Measurements from ENCODE around the gene LIN52. TPM values are rescaled to one million over a fixed set of nuclear protein-coding genes. Genes with fewer than 3 reads are reported as not detected.

LIN52 gene
- total and polyA plus RNA-seq, 9 donors: 7.9 to 13.5 (median 10.4) TPM

DNA sequence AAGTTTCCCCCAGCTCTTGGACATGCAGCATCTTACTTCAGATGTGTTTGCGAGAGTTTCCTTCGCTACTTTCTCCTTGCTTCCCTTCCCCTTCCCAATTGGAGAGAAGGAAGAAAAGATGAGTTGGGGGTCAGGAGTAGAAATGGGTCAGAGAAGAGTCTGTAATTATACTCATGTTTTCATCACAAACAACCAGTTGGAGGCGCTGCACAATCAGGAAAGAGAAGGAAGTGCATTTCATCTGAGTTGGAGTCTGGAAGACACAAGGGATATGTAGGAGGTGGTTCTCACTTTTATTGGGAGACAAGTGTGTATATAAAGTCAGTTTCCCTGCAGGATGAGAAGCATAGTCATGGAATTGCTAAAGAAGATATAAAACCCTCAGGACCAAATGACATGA lies 123.2 kb downstream of the LIN52 start:
- H3K4me1 ChIP-seq (ENCODE audit: control insufficient read depth, insufficient read depth, low read length): no peaks in the 10 kb centered on the region
- WGBS (ENCODE audit: insufficient coverage): no CpG with 5 or more reads among the region's 3 CpGs
- peaks cover 6% of the 10 kb centered on the region for H3K27me3 ChIP-seq (ENCODE audit: control insufficient read depth, insufficient read depth, low read length)
- H3K27ac ChIP-seq (ENCODE audit: low read length): no peak overlapping the region
- H3K4me3 ChIP-seq (ENCODE audit: low read length): no peak overlapping the region
- H3K9me3 ChIP-seq (replicated peaks; ENCODE audit: control insufficient read depth, low read depth, low read length): no peaks in the 10 kb centered on the region
- no peaks in the 10 kb centered on the region for H3K36me3 ChIP-seq (ENCODE audit: control insufficient read depth, insufficient read depth, low read length)
- no peak for DNase-seq

GRCh38 chr14:74208642-74209041 lies 123.9 kb downstream of the LIN52 start:
- DNase-seq: no peak
- Histone ChIP-seq H3K9me3 (replicated peaks; ENCODE audit: control insufficient read depth, low read depth, low read length) (no peaks in the 10 kb centered on the region), H3K36me3 (ENCODE audit: control insufficient read depth, insufficient read depth, low read length) (no peaks in the 10 kb centered on the region), H3K27me3 (ENCODE audit: control insufficient read depth, insufficient read depth, low read length) (peaks cover 10% of the 10 kb centered on the region), H3K4me1 (ENCODE audit: control insufficient read depth, insufficient read depth, low read length) (no peaks in the 10 kb centered on the region), H3K27ac (ENCODE audit: low read length) (no peak overlapping the region), H3K4me3 (ENCODE audit: low read length) (no peak overlapping the region)
- 67% methylated on average over 7 of the region's 8 CpGs for WGBS (ENCODE audit: insufficient coverage)

DNA sequence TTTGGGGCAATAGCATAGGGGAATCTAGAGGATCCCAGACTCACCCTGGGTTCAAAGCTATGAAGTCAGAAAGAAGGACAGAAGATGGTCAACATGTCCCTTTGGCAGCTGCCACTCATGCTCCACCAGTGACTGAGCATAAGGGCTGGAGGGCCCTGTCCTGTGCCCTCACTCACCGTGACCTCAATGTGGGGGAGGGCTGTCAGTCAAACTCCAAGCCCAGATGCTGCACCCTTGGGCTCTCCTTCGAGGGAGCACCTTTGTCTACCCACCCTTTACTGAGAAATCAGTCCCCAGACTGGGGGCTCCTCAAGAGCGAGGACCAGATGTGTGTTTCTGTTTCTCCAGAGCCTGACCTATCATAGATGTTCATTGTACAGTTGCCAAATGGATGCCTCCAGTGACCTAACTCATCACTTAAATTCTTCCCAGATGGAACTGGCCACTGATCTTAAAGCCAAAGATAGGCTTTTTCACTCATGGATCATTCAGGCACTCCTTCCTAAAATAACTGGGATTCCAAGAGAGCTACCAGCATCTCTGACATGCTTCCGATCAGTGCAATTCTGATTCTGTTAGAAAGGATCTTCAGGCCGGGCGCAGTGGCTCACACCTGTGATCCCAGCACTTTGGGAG lies 127.3 kb downstream of the LIN52 start:
- H3K4me1 ChIP-seq (ENCODE audit: control insufficient read depth, insufficient read depth, low read length): no peaks in the 10 kb centered on the region
- peaks cover 22% of the 10 kb centered on the region for H3K27me3 ChIP-seq (ENCODE audit: control insufficient read depth, insufficient read depth, low read length)
- H3K36me3 ChIP-seq (ENCODE audit: control insufficient read depth, insufficient read depth, low read length): no peaks in the 10 kb centered on the region
- DNase-seq: no peak
- no peaks in the 10 kb centered on the region for H3K9me3 ChIP-seq (replicated peaks; ENCODE audit: control insufficient read depth, low read depth, low read length)
- WGBS (ENCODE audit: insufficient coverage): 42% methylated on average over 2 of the region's 6 CpGs
- H3K4me3 ChIP-seq (ENCODE audit: low read length): no peak overlapping the region
- no peak overlapping the region for H3K27ac ChIP-seq (ENCODE audit: low read length)

- H3K4me1 ChIP-seq (ENCODE audit: control insufficient read depth, insufficient read depth, low read length): peaks cover 3% of the 10 kb centered on the region
- no peak overlapping the region for H3K4me3 ChIP-seq (ENCODE audit: low read length)
- DNase-seq: no peak
- no peaks in the 10 kb centered on the region for H3K36me3 ChIP-seq (ENCODE audit: control insufficient read depth, insufficient read depth, low read length)
- 66% methylated on average over 17 of the region's 21 CpGs for WGBS (ENCODE audit: insufficient coverage)
- no peak overlapping the region for H3K27ac ChIP-seq (ENCODE audit: low read length)
- peaks cover 35% of the 10 kb centered on the region for H3K27me3 ChIP-seq (ENCODE audit: control insufficient read depth, insufficient read depth, low read length)
- H3K9me3 ChIP-seq (replicated peaks; ENCODE audit: control insufficient read depth, low read depth, low read length): no peaks in the 10 kb centered on the region
Measured at GRCh38 chr14:74213907-74214803, 129.4 kb downstream of the LIN52 start.

DNA sequence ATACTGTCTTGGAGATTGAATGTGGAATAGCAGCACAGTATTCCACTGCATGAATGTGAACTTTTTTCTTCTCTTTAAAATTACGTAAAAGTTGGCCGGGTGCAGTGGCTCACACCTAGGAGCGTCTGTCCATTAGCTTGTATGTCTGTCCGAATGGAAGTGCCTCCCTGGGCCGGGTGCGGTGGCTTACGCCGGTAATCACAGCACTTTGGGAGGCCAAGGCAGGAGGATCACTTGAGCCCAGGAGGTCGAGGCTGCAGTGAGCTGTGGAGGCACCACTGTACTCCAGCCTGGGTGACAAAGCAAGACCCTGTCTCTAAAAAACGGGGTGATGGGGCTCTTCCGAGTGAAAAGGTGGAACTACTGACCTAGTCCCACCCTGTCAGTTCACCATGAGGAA lies 131.9 kb downstream of the LIN52 start:
- no peak overlapping the region for H3K4me3 ChIP-seq (ENCODE audit: low read length)
- no peak for DNase-seq
- no peaks in the 10 kb centered on the region for H3K36me3 ChIP-seq (ENCODE audit: control insufficient read depth, insufficient read depth, low read length)
- H3K9me3 ChIP-seq (replicated peaks; ENCODE audit: control insufficient read depth, low read depth, low read length): no peaks in the 10 kb centered on the region
- peaks cover 41% of the 10 kb centered on the region for H3K27me3 ChIP-seq (ENCODE audit: control insufficient read depth, insufficient read depth, low read length)
- peaks cover 3% of the 10 kb centered on the region for H3K4me1 ChIP-seq (ENCODE audit: control insufficient read depth, insufficient read depth, low read length)
- 87% methylated on average over 11 of the region's 11 CpGs for WGBS (ENCODE audit: insufficient coverage)
- H3K27ac ChIP-seq (ENCODE audit: low read length): no peak overlapping the region

DNA sequence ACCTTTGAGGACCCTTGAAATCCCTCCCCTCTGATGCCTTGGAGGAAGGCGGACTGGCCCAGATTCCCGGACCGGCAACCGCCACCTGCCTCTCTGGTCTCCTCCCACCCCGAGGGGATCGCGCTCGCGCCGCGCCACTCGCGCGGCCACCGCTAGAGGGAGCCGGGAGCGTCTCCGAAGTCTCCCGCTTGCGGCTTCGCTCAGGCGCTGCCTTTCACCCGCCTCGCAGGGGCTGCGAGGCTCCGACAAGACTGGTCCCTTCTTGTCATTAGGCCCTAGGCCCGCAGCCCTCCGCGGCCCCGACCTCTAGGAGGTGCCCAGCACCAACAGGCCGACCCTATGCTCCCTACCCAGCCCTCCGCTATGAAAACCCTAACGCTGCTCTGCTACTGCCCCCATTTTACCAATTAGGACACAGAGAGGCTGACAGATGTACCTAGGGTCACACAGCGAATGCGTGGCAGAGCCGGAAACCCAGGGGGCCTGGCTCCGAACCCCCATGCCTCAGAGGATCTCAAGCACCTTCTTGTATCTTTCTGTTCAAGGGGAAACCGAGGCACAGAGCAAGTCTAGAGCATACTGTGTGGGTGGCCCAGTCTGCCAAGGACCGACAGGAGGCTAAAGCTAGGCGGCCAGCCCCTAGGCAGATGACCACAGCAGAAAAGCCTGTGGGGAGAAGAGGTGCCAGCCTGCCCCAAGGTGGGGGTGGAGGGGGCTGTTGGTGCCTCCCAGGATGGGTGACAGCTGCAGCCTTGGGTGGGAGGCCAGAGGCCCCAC lies 133.1 kb downstream of the LIN52 start:
- Histone ChIP-seq H3K9me3 (replicated peaks; ENCODE audit: control insufficient read depth, low read depth, low read length) (no peaks in the 10 kb centered on the region), H3K36me3 (ENCODE audit: control insufficient read depth, insufficient read depth, low read length) (no peaks in the 10 kb centered on the region), H3K4me1 (ENCODE audit: control insufficient read depth, insufficient read depth, low read length) (peaks cover 3% of the 10 kb centered on the region), H3K4me3 (ENCODE audit: low read length) (no peak overlapping the region), H3K27me3 (ENCODE audit: control insufficient read depth, insufficient read depth, low read length) (peaks cover 45% of the 10 kb centered on the region), H3K27ac (ENCODE audit: low read length) (no peak overlapping the region)
- 13% methylated on average over 39 of the region's 40 CpGs for WGBS (ENCODE audit: insufficient coverage)
- peak; percentile 50 for DNase-seq

GRCh38 chr14:74218462-74218861 lies 133.7 kb downstream of the LIN52 start:
- Histone ChIP-seq H3K4me3 (ENCODE audit: low read length) (no peak overlapping the region), H3K4me1 (ENCODE audit: control insufficient read depth, insufficient read depth, low read length) (peaks cover 3% of the 10 kb centered on the region), H3K27me3 (ENCODE audit: control insufficient read depth, insufficient read depth, low read length) (peaks cover 42% of the 10 kb centered on the region), H3K36me3 (ENCODE audit: control insufficient read depth, insufficient read depth, low read length) (no peaks in the 10 kb centered on the region), H3K27ac (ENCODE audit: low read length) (no peak overlapping the region), H3K9me3 (replicated peaks; ENCODE audit: control insufficient read depth, low read depth, low read length) (no peaks in the 10 kb centered on the region)
- DNase-seq: no peak
- 58% methylated on average over 2 of the region's 4 CpGs for WGBS (ENCODE audit: insufficient coverage)

- H3K4me3 ChIP-seq (ENCODE audit: low read length): no peak overlapping the region
- DNase-seq: no peak
- 59% methylated on average over 6 of the region's 13 CpGs for WGBS (ENCODE audit: insufficient coverage)
- H3K9me3 ChIP-seq (replicated peaks; ENCODE audit: control insufficient read depth, low read depth, low read length): no peaks in the 10 kb centered on the region
- no peak overlapping the region for H3K27ac ChIP-seq (ENCODE audit: low read length)
- peaks cover 40% of the 10 kb centered on the region for H3K27me3 ChIP-seq (ENCODE audit: control insufficient read depth, insufficient read depth, low read length)
- H3K4me1 ChIP-seq (ENCODE audit: control insufficient read depth, insufficient read depth, low read length): peaks cover 3% of the 10 kb centered on the region
- no peaks in the 10 kb centered on the region for H3K36me3 ChIP-seq (ENCODE audit: control insufficient read depth, insufficient read depth, low read length)
Measured at GRCh38 chr14:74219277-74220205, 134.8 kb downstream of the LIN52 start.

DNA sequence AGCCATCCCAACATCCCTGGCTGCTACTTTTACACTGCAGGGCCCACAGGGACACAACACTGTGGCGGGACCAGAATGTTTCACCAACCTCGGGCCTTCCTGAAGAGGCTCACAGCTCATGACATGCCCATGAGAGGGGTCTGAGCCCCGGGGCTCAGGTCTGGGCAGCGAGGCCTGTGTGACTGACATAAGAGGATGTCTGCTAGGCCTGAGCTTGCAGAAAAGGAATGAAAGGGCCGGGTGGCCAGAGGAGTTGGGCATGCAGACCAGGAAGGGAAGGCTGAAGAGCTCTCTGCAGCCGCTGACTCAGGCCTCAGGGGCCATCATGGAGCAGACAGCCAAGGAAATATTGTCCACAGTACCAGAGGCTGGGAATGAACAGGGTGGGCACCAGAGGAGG lies 136.2 kb downstream of the LIN52 start:
- Histone ChIP-seq H3K4me3 (ENCODE audit: low read length) (no peak overlapping the region), H3K36me3 (ENCODE audit: control insufficient read depth, insufficient read depth, low read length) (no peaks in the 10 kb centered on the region), H3K27ac (ENCODE audit: low read length) (no peak overlapping the region), H3K9me3 (replicated peaks; ENCODE audit: control insufficient read depth, low read depth, low read length) (no peaks in the 10 kb centered on the region), H3K4me1 (ENCODE audit: control insufficient read depth, insufficient read depth, low read length) (peaks cover 3% of the 10 kb centered on the region), H3K27me3 (ENCODE audit: control insufficient read depth, insufficient read depth, low read length) (peaks cover 35% of the 10 kb centered on the region)
- 72% methylated on average over 6 of the region's 6 CpGs for WGBS (ENCODE audit: insufficient coverage)
- no peak for DNase-seq
